Measurements from ENCODE around the gene CNTN4.

CNTN4 gene

DNA sequence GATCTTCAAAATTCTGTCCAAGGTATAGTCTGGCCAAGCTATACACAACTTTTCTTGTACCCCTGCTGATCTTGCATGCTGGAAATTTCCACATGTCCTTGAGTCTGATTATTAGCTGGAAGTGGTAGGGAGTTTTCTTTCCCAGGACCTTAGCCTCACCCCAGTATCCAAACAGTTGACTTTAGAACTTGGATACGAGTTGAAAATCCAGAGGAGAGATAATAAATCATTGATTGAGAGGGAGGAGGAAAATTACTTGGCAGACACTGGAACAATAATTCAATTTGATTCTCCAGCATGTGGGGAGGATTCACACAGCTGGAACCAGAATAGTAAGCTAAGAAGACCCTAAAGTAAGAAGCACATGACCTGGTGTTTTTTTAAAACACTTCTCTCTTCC lies 895.1 kb downstream of the CNTN4 start:
- in situ Hi-C loops (cut with HindIII; ENCODE audit: low pct_ligation_motif_present, low sequenced_read_pairs), result no loop called here
- H3K36me3 ChIP-seq (replicated peaks), result no peaks in the 10 kb centered on the region
- H3K27me3 ChIP-seq (replicated peaks), result no peaks in the 10 kb centered on the region
- H3K4me3 ChIP-seq (ENCODE audit: low read depth, low read length), result no peak overlapping the region
- DNase-seq, result no peak
- TF ChIP-seq, protein P1, sequence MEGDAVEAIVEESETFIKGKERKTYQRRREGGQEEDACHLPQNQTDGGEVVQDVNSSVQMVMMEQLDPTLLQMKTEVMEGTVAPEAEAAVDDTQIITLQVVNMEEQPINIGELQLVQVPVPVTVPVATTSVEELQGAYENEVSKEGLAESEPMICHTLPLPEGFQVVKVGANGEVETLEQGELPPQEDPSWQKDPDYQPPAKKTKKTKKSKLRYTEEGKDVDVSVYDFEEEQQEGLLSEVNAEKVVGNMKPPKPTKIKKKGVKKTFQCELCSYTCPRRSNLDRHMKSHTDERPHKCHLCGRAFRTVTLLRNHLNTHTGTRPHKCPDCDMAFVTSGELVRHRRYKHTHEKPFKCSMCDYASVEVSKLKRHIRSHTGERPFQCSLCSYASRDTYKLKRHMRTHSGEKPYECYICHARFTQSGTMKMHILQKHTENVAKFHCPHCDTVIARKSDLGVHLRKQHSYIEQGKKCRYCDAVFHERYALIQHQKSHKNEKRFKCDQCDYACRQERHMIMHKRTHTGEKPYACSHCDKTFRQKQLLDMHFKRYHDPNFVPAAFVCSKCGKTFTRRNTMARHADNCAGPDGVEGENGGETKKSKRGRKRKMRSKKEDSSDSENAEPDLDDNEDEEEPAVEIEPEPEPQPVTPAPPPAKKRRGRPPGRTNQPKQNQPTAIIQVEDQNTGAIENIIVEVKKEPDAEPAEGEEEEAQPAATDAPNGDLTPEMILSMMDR (IDR thresholded peaks at IDR 0.05; ENCODE audit: low read depth, low read length, missing control alignments), result no peak
- no peak overlapping the region for H3K27ac ChIP-seq

DNA sequence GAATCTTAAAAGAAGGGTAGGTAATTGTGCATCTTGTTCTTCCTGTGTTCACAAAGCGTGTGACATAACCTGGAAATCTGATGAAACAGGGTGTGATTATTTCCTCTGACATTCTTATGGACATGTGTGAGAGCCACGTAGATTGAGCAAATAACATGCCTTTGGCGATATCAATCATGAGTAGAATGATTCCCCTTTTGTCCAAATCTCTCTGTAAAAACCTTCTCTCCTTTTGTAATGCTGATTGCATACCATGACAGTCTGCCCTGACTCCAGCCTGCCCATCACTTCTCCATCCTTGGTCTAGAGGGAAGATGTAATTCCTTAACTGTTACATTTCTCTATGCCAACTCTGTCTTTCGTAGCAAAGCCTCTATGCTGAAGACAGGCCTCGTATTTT lies 896.5 kb downstream of the CNTN4 start:
- in situ Hi-C loops (cut with HindIII; ENCODE audit: low pct_ligation_motif_present, low sequenced_read_pairs), result no loop called here
- DNase-seq, result no peak
- Histone ChIP-seq H3K27ac (no peak overlapping the region), H3K36me3 (replicated peaks) (no peaks in the 10 kb centered on the region), H3K27me3 (replicated peaks) (no peaks in the 10 kb centered on the region), H3K4me3 (ENCODE audit: low read depth, low read length) (no peak overlapping the region)
- TF ChIP-seq, protein P1 (IDR thresholded peaks at IDR 0.05; ENCODE audit: low read depth, low read length, missing control alignments), result no peak

DNA sequence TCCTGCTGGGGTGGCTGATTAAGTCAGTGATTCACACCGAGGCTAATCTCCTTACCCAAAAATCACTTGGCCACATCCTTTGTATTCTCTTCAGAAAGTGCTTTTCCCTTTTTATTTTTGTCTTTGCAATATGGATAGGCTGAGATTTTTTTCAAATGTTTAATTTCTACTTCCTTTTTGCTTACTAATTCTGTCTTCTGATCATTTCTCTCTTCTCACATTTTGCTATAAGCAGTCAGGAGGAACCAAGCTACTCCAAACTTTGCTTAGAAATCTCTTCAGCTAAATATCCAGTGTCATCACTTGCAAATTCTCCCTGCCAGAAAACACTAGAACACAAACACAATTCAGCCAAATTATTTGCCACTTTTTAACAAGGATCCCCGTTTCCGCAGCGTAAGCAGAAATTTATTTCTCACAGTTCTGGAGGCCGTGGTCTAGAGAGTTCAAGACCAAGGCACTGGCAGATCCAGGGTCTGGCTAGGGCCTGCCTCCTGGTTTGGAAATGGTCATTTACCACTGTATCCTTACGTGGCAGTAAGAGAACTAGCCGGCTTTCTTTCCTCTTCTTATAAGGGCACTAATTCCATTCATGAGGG lies 906.6 kb downstream of the CNTN4 start:
- Histone ChIP-seq H3K36me3 (replicated peaks) (no peaks in the 10 kb centered on the region), H3K27ac (no peak overlapping the region), H3K27me3 (replicated peaks) (no peaks in the 10 kb centered on the region), H3K4me3 (ENCODE audit: low read depth, low read length) (no peak overlapping the region)
- TF ChIP-seq, protein P1 (IDR thresholded peaks at IDR 0.05; ENCODE audit: low read depth, low read length, missing control alignments), result no peak
- DNase-seq, result no peak
- in situ Hi-C loops (cut with HindIII; ENCODE audit: low pct_ligation_motif_present, low sequenced_read_pairs), result no loop called here

DNA sequence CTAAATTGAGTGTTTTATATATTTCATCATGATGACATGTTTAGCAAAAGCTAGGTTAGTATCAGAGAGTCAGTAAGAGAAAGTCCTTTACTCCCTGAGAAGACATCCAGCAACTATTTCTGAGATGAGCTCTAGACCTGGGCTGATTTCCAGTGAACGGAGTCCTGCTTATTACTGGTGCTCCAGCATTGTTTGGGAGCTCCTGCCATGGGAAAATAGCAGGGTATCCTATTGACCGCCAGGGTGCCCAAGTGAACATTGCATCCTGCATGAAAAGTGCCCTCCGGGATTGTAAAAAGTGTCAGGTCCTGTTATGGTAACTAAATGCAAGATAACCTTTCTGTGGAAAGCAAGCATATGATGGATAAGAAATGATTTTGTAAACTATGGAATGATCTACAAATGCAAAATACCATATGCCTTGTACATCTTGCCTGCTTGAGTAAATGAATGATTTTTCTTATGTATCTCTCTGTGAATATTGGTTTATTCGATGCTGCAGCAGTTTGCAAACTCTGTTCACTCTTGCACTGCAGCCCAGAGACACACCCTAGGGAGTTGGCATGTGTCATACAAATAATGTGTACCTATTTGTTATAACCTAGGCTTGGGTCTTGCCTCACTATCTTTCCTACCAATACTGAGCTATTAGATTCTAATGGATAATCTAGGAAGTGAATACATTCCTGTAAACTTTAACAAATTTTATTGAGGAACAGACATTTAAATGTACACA lies 914.8 kb downstream of the CNTN4 start:
- in situ Hi-C loops (cut with HindIII; ENCODE audit: low pct_ligation_motif_present, low sequenced_read_pairs), result no loop called here
- H3K27me3 ChIP-seq (replicated peaks), result no peaks in the 10 kb centered on the region
- no peak overlapping the region for H3K27ac ChIP-seq
- H3K4me3 ChIP-seq (ENCODE audit: low read depth, low read length), result no peak overlapping the region
- H3K36me3 ChIP-seq (replicated peaks), result no peaks in the 10 kb centered on the region
- TF ChIP-seq, protein P1 (IDR thresholded peaks at IDR 0.05; ENCODE audit: low read depth, low read length, missing control alignments), result no peak
- DNase-seq, result no peak

DNA sequence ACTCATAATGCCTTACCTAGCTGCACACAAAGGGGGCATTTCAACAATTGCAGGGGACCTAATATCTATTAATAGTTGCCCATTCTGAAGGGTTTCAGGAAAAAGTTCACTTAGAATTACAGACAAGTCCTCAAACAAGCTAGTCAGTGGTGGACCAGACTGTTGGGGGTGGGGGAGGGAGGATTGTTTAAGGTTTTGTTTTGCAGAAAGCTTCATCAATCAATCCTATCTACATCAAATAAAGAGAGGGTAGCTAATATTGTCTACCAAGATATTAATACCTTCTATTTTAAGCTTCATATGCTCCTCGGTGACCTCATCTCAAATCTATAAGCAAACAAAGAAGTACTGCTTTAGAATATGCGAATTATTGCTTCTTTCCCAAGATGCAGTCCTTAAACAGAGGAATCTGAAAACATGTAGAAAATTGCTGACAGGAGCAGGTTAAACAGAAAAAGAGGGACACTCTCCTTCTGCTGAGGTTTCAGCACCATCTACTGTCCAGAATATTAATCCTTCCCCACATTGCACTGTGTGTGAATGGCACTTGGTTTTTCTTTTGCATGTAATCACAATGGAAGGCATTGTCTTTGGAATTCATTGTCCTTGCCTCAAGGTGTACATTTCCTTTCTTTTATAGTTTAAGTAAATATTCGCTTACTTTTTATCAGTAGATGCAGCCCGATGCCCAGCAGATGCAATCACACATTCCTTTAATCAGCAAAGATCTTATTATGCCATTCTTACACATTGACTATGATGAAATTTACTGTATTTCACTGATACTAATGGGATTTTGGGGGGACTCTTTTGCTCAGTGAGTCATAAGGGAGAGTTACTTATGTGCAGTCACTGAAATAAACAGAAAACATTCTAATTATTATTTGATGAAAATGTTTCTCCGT lies 916.8 kb downstream of the CNTN4 start:
- no peak overlapping the region for H3K27ac ChIP-seq
- DNase-seq, result no peak
- in situ Hi-C loops (cut with HindIII; ENCODE audit: low pct_ligation_motif_present, low sequenced_read_pairs), result no loop called here
- no peaks in the 10 kb centered on the region for H3K27me3 ChIP-seq (replicated peaks)
- no peak overlapping the region for H3K4me3 ChIP-seq (ENCODE audit: low read depth, low read length)
- H3K36me3 ChIP-seq (replicated peaks), result no peaks in the 10 kb centered on the region
- TF ChIP-seq, protein P1 (IDR thresholded peaks at IDR 0.05; ENCODE audit: low read depth, low read length, missing control alignments), result no peak

Measured in brain microvascular endothelial cell (primary cell).